Mammary epithelial cell (primary cell): ENCODE data around the gene CYP2W1.

ENCODE experiments used
- CTCF ChIP-seq, 2 donors: IDR thresholded peaks in 1 of 2; conservative IDR thresholded peaks in 1 of 2; 2 replicates each; pipeline ENCODE4 v1.5.1; 2011 to 2012; ENCODE audit warnings: inconsistent platforms in 2 of 2, low read length in 2 of 2, mild to moderate bottlenecking in 2 of 2, control low read depth in 1 of 2, low read depth in 1 of 2; ENCODE audit not compliant: insufficient read depth in 1 of 2; ENCODE audit errors: extremely low read depth in 1 of 2
- EZH2 ChIP-seq: IDR thresholded peaks from 2 replicates; pipeline ENCODE4 v1.6.1; 2012; ENCODE audit warnings: low read length, inconsistent platforms, borderline replicate concordance

DNA sequence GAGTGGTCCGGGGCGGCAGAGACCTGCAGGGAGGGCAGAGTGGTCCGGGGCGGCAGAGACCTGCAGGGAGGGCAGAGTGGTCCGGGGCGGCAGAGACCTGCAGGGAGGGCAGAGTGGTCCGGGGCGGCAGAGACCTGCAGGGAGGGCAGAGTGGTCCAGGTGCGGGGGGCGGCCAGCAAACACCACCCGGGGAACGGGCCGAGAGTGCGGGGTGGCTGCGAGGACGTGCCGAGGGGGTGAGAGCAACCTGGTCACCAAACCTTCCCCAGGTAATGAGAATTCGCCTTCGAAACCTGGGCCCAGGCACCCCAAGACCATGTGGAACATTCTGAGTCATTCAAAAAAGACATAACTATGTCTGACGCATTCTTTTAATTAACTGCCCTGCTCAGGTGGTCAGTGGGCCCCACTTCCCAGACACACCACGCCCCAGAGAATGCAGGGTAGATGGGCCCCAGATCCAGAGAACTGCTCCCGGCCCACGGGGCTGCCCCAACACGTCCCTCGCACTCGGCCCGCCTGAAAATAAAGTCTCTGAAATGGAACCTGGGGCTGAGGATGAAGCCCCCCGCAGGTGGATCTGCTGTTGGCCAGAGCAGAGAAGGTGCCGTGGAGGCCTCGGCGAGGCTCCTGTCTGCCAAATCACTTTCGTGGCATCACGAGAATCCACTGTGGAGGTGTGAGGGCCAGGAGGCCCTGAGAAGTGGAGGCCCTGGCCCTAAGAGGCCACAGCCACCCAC is 48.9 kb downstream of the CYP2W1 start:
- TF ChIP-seq CTCF (conservative IDR thresholded peaks at IDR 0.05 in 1 of 2, IDR thresholded peaks at IDR 0.05 in 1 of 2; ENCODE audit: extremely low read depth in 1 of 2, insufficient read depth in 1 of 2, low read depth in 1 of 2, low read length in 2 of 2) (no peak), EZH2 (no peak)
